SKM-1 (cell line): ENCODE measurements around the gene ZNF444.
"Not testable (repeated sequence)": the region's sequence is repeated elsewhere in the genome, so short reads cannot be mapped to it uniquely, and the experiment has no call there.

Source experiments
- DNase-seq: peaks from one replicate; lab custom pipeline; 2025; ENCODE audit not compliant: unreplicated experiment; lab: John Stamatoyannopoulos, UW

ZNF444 gene

GRCh38 chr19:56140583-56141416 is at the start of gene ZNF444:
TSS of gene ZNF444 (plus strand) at chr19:56141287. CDS start at chr19:56146912, 5,625 bp downstream.
- DNase-seq, result peak; percentile 83

GRCh38 chr19:56091751-56092546 is 49.1 kb upstream of the ZNF444 start:
- no peak for DNase-seq

- no peak for DNase-seq
These were observed 48.1 kb upstream of the ZNF444 start for GRCh38 chr19:56092685-56093631.

GRCh38 chr19:56094449-56094848 is 46.6 kb upstream of the ZNF444 start:
- no peak for DNase-seq

- DNase-seq, result no peak
These were observed 44.4 kb upstream of the ZNF444 start for GRCh38 chr19:56096665-56097064.

GRCh38 chr19:56097306-56097705 is 43.8 kb upstream of the ZNF444 start:
- no peak for DNase-seq

GRCh38 chr19:56097776-56098175 is 43.3 kb upstream of the ZNF444 start:
- no peak for DNase-seq

- DNase-seq, result not testable (repeated sequence)
These were observed 42.9 kb upstream of the ZNF444 start for GRCh38 chr19:56098237-56098636.

GRCh38 chr19:56098731-56099568 is 42.1 kb upstream of the ZNF444 start:
- DNase-seq, result no peak

- DNase-seq, result no peak
These were observed 41.2 kb upstream of the ZNF444 start for GRCh38 chr19:56099638-56100539.

- DNase-seq, result no peak
These were observed 40.0 kb upstream of the ZNF444 start for GRCh38 chr19:56101095-56101494.

- DNase-seq, result no peak
These were observed 39.1 kb upstream of the ZNF444 start for GRCh38 chr19:56101746-56102535.

- no peak for DNase-seq
These were observed 38.0 kb upstream of the ZNF444 start for GRCh38 chr19:56103027-56103614.

- DNase-seq, result no peak
These were observed 36.7 kb upstream of the ZNF444 start for GRCh38 chr19:56104423-56104822.

GRCh38 chr19:56105090-56105701 is 35.9 kb upstream of the ZNF444 start:
- DNase-seq, result no peak

GRCh38 chr19:56105831-56106396 is 35.2 kb upstream of the ZNF444 start:
- not testable (repeated sequence) for DNase-seq

GRCh38 chr19:56106397-56106849 is 34.7 kb upstream of the ZNF444 start:
- no peak for DNase-seq
